ENCODE data around the gene ELOB. TPM values are rescaled to one million over a fixed set of nuclear protein-coding genes. Genes with fewer than 3 reads are reported as not detected.

The ELOB gene
- total RNA-seq, 1 experiment from 2014 or later = 311 TPM

- H3K27me3 ChIP-seq (replicated peaks) = no peaks in the 10 kb centered on the region
- DNase-seq (ENCODE audit: low read depth in 1 of 2, low spot score in 2 of 2) = no peak
- H3K4me3 ChIP-seq = no peak overlapping the region
- 0 out of 2 replicates have a peak, but pooled peaks cover 2% of the 10 kb centered on the region for H3K9me3 ChIP-seq (replicated peaks)
- no peak overlapping the region for H3K27ac ChIP-seq
- peaks cover 25% of the 10 kb centered on the region for H3K4me1 ChIP-seq (replicated peaks)
- H3K36me3 ChIP-seq = peaks cover 79% of the 10 kb centered on the region
These were observed 2.8 kb downstream of the ELOB start for GRCh38 chr16:2774161-2774891.

GRCh38 chr16:2773188-2773968, 3.7 kb downstream of the ELOB start:
- Histone ChIP-seq H3K27ac (no peak overlapping the region; the same call in 1 of the 2 replicates), H3K4me1 (replicated peaks) (peaks cover 22% of the 10 kb centered on the region), H3K27me3 (replicated peaks) (no peaks in the 10 kb centered on the region), H3K4me3 (no peak overlapping the region), H3K9me3 (replicated peaks) (0 out of 2 replicates have a peak, but pooled peaks cover 2% of the 10 kb centered on the region), H3K36me3 (peaks cover 89% of the 10 kb centered on the region)
- no peak for DNase-seq (ENCODE audit: low read depth in 1 of 2, low spot score in 2 of 2)

GRCh38 chr16:2771496-2772402, 5.3 kb downstream of the ELOB start:
- Histone ChIP-seq H3K27me3 (replicated peaks) (no peaks in the 10 kb centered on the region), H3K27ac (no peak overlapping the region), H3K4me1 (replicated peaks) (peaks cover 20% of the 10 kb centered on the region), H3K4me3 (no peak overlapping the region), H3K9me3 (replicated peaks) (0 out of 2 replicates have a peak, but pooled peaks cover 1% of the 10 kb centered on the region), H3K36me3 (peaks cover 96% of the 10 kb centered on the region)
- DNase-seq (ENCODE audit: low read depth in 1 of 2, low spot score in 2 of 2) = no peak

GRCh38 chr16:2770057-2770951, 6.8 kb downstream of the ELOB start:
- Histone ChIP-seq H3K9me3 (replicated peaks) (no peaks in the 10 kb centered on the region), H3K4me1 (replicated peaks) (peaks cover 9% of the 10 kb centered on the region), H3K4me3 (no peak overlapping the region), H3K36me3 (peaks cover 97% of the 10 kb centered on the region), H3K27ac (no peak overlapping the region), H3K27me3 (replicated peaks) (no peaks in the 10 kb centered on the region)
- DNase-seq (ENCODE audit: low read depth in 1 of 2, low spot score in 2 of 2) = no peak

GRCh38 chr16:2769675-2770056, 7.4 kb downstream of the ELOB start:
- no peak overlapping the region for H3K27ac ChIP-seq
- no peak overlapping the region for H3K4me3 ChIP-seq
- peaks cover 97% of the 10 kb centered on the region for H3K36me3 ChIP-seq
- no peaks in the 10 kb centered on the region for H3K9me3 ChIP-seq (replicated peaks)
- H3K4me1 ChIP-seq (replicated peaks) = peaks cover 9% of the 10 kb centered on the region
- no peak for DNase-seq (ENCODE audit: low read depth in 1 of 2, low spot score in 2 of 2)
- no peaks in the 10 kb centered on the region for H3K27me3 ChIP-seq (replicated peaks)

- Histone ChIP-seq H3K27me3 (replicated peaks) (no peaks in the 10 kb centered on the region), H3K9me3 (replicated peaks) (no peaks in the 10 kb centered on the region), H3K27ac (no peak overlapping the region), H3K4me1 (replicated peaks) (peaks cover 9% of the 10 kb centered on the region), H3K4me3 (no peak overlapping the region), H3K36me3 (peaks cover 97% of the 10 kb centered on the region)
- no peak for DNase-seq (ENCODE audit: low read depth in 1 of 2, low spot score in 2 of 2)
These were observed 8.0 kb downstream of the ELOB start for GRCh38 chr16:2769100-2769529.

- H3K36me3 ChIP-seq = peaks cover 97% of the 10 kb centered on the region
- no peak for DNase-seq (ENCODE audit: low read depth in 1 of 2, low spot score in 2 of 2)
- H3K27ac ChIP-seq = no peak overlapping the region
- no peaks in the 10 kb centered on the region for H3K9me3 ChIP-seq (replicated peaks)
- peaks cover 8% of the 10 kb centered on the region for H3K4me1 ChIP-seq (replicated peaks)
- H3K27me3 ChIP-seq (replicated peaks) = no peaks in the 10 kb centered on the region
- no peak overlapping the region for H3K4me3 ChIP-seq
These were observed 8.5 kb downstream of the ELOB start for GRCh38 chr16:2768403-2769089.

GRCh38 chr16:2767891-2768290, 9.2 kb downstream of the ELOB start:
- Histone ChIP-seq H3K27ac (no peak overlapping the region), H3K36me3 (peaks cover 97% of the 10 kb centered on the region)
- no peak for DNase-seq (ENCODE audit: low read depth in 1 of 2, low spot score in 2 of 2)

GRCh38 chr16:2767140-2767731, 9.8 kb downstream of the ELOB start:
- Histone ChIP-seq H3K27me3 (replicated peaks) (no peaks in the 10 kb centered on the region), H3K4me3 (no peak overlapping the region), H3K27ac (no peak overlapping the region), H3K9me3 (replicated peaks) (no peaks in the 10 kb centered on the region), H3K4me1 (replicated peaks) (no peaks in the 10 kb centered on the region), H3K36me3 (peaks cover 98% of the 10 kb centered on the region)
- no peak for DNase-seq (ENCODE audit: low read depth in 1 of 2, low spot score in 2 of 2)

More at GRCh38 chr16:2767891-2768290, 9.2 kb downstream of the ELOB start:
- no peaks in the 10 kb centered on the region for H3K9me3 ChIP-seq (replicated peaks)
- H3K4me3 ChIP-seq = no peak overlapping the region
- H3K27me3 ChIP-seq (replicated peaks) = no peaks in the 10 kb centered on the region
- H3K4me1 ChIP-seq (replicated peaks) = peaks cover 1% of the 10 kb centered on the region; the same call in 1 of the 2 replicates

- H3K27ac ChIP-seq = no peak overlapping the region
- H3K36me3 ChIP-seq = peaks cover 98% of the 10 kb centered on the region
- H3K27me3 ChIP-seq (replicated peaks) = no peaks in the 10 kb centered on the region
- H3K9me3 ChIP-seq (replicated peaks) = no peaks in the 10 kb centered on the region
- DNase-seq (ENCODE audit: low read depth in 1 of 2, low spot score in 2 of 2) = no peak
- no peaks in the 10 kb centered on the region for H3K4me1 ChIP-seq (replicated peaks)
- H3K4me3 ChIP-seq = no peak overlapping the region
These were observed 10.5 kb downstream of the ELOB start for GRCh38 chr16:2766430-2767139.

- H3K9me3 ChIP-seq (replicated peaks) = no peaks in the 10 kb centered on the region
- H3K27ac ChIP-seq = no peak overlapping the region
- H3K4me1 ChIP-seq (replicated peaks) = no peaks in the 10 kb centered on the region
- no peaks in the 10 kb centered on the region for H3K27me3 ChIP-seq (replicated peaks)
- no peak overlapping the region for H3K4me3 ChIP-seq
- DNase-seq (ENCODE audit: low read depth in 1 of 2, low spot score in 2 of 2) = no peak
- H3K36me3 ChIP-seq = peaks cover 100% of the 10 kb centered on the region
These were observed 11.3 kb downstream of the ELOB start for GRCh38 chr16:2765462-2766404.
